ENCODE results near the gene ANKRD10. TPM values are rescaled to one million over a fixed set of nuclear protein-coding genes. Genes with fewer than 3 reads are reported as not detected.

Gene ANKRD10
- total and polyA plus RNA-seq, 2 of the 8 experiments (the other 6 are each of a cell fraction or from before 2014, with no cell fraction given) = 146 to 218 TPM

DNA sequence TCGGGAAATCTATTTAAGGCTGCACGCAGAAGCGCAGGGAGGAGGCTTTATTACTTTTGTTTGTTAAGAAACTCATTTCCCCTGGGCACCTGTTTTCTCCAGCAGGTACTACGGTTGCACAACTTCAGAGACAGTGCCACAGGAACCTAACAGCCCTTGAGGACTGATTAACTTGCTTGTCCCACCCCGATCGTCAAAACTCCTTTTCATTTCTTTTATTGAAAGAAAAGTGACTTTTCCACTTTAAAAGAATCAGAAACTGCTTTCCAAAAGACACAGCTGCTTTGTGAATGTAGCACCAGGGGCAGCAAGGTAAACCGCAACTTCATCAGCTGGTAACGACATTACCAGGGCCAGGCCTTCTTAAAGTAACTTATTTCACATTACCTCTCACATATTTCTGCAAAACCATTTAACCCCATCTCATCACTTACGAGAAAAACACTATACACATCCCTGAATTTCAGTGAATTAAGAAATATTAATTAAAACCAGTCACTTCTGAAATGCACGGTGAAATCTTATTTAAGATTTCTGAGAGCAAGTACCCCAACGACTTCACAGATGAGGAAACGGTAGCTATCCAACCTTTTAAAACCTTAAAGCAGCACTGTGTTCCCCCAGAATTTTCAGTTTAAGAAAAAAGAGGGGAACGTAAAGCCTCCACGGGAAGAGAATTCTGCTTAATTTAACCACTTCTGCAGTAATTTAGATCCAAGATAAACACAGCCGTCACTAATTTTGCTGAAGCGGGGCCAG is 1.4 kb downstream of the ANKRD10 start:
- Histone ChIP-seq H3K14ac (ENCODE audit: insufficient read length) (no peak overlapping the region), H3K4me2 (ENCODE audit: insufficient read depth in 1 of 2, low read depth in 2 of 2, low read length in 2 of 2) (peak overlapping the region; percentile 72 to 91), H3K56ac (replicated peaks; ENCODE audit: insufficient read length, low read depth, low read length) (no peak overlapping the region), H4K91ac (replicated peaks; ENCODE audit: insufficient read length, low read length) (no peak overlapping the region), H2AK5ac (ENCODE audit: low read depth, low read length) (no peak overlapping the region), H3K23ac (ENCODE audit: insufficient read length) (no peak overlapping the region), H3K27ac (ENCODE audit: low read depth, low read length) (peak overlapping the region; percentile 98), H4K5ac (ENCODE audit: insufficient read length, low read depth, low read length) (no peak overlapping the region), H3K18ac (ENCODE audit: extremely low read depth, low read length) (peak overlapping the region; percentile 40; the same call in 1 of the 2 replicates), H2BK12ac (ENCODE audit: low read depth, low read length) (no peak overlapping the region), H3K79me1 (ENCODE audit: low read depth, low read length) (no peaks in the 10 kb centered on the region; the same call in 1 of the 2 replicates), H3K4me3 (ENCODE audit: extremely low read depth in 1 of 4, insufficient read depth in 2 of 4, low read depth in 3 of 4, low read length in 4 of 4) (peak overlapping the region; percentile 86 to 100 (median 95)), H3K79me2 (ENCODE audit: control insufficient read depth in 1 of 2, insufficient read depth in 2 of 2, low read length in 2 of 2) (peaks cover 48 to 67% of the 10 kb centered on the region in 2 experiments), H2BK120ac (replicated peaks; ENCODE audit: low read depth, low read length) (no peak overlapping the region), H3K36me3 (ENCODE audit: control insufficient read depth in 2 of 4, insufficient read depth in 4 of 4, low read length in 3 of 4) (peaks cover 0 to 20% (median 7%) of the 10 kb centered on the region in 4 experiments; a peak in 4 of 8 replicates), H3K4ac (replicated peaks; ENCODE audit: insufficient read length, low read depth, low read length) (no peak overlapping the region), H3K4me1 (replicated peaks in 1 of 4; ENCODE audit: control insufficient read depth in 3 of 4, insufficient read depth in 4 of 4, low read length in 3 of 4) (peaks cover 10 to 24% (median 17%) of the 10 kb centered on the region in 4 experiments), H4K20me1 (replicated peaks in 1 of 2; ENCODE audit: control insufficient read depth in 1 of 2, insufficient read depth in 2 of 2, low read length in 2 of 2) (peaks cover 24% of the 10 kb centered on the region in 2 experiments), H3K27me3 (replicated peaks in 1 of 4; ENCODE audit: control insufficient read depth in 3 of 4, extremely low read depth in 1 of 4, insufficient read depth in 3 of 4, low read length in 3 of 4) (no peaks in the 10 kb centered on the region), H3K23me2 (ENCODE audit: low read depth, low read length) (peaks cover 5% of the 10 kb centered on the region; the same call in 1 of the 2 replicates), H4K8ac (ENCODE audit: extremely low read depth, insufficient read depth, low read length) (no peak overlapping the region), H3K9ac (replicated peaks in 1 of 4; ENCODE audit: extremely low read depth in 1 of 4, low read depth in 3 of 4, low read length in 3 of 4) (peak overlapping the region; percentile 87 to 100 (median 100)), H2AFZ (ENCODE audit: low read length) (no peak overlapping the region), H2BK20ac (ENCODE audit: low read length) (no peak overlapping the region), H3K9me3 (ENCODE audit: insufficient read depth in 2 of 2, low read depth in 1 of 2, low read length in 1 of 2) (no peaks in the 10 kb centered on the region), H2BK5ac (ENCODE audit: low read depth, low read length) (peak overlapping the region; percentile 99), H2BK15ac (ENCODE audit: low read length) (no peak overlapping the region)
- DNase-seq (ENCODE audit: low read depth in 1 of 2, low spot score in 2 of 2) (no peak), FAIRE-seq (no peak)
- ChIA-PET CTCF (ENCODE audit: partially characterized antibody) (interaction anchor here (0.8 to 2.2 kb wide), 5 partner anchors 9 to 95 kb away, joined by 3 to 10 read pairs (median 5); no protein-coding TSS in a partner anchor), POLR2A (ENCODE audit: partially characterized antibody) (interaction anchor here (0.7 to 4.7 kb wide), 13 partner anchors 9 to 265 kb away, joined by 3 to 50 read pairs (median 3); no protein-coding TSS in a partner anchor)
- no peak for TF ChIP-seq ASH2L (IDR thresholded peaks at IDR 0.05; ENCODE audit: low read length)
- peak; percentile 74 for TF ChIP-seq CEBPB (IDR thresholded peaks at IDR 0.05; ENCODE audit: low read depth, low read length)
- 0 out of 2 replicates have a peak, but pooled peaks have one; percentile 2 for TF ChIP-seq TAF1 (IDR thresholded peaks at IDR 0.05; ENCODE audit: low read depth, low read length)
- 1% methylated on average over 16 of the region's 16 CpGs; no CpG with 5 or more reads in 1 of the 2 experiments for WGBS, 2 experiments (ENCODE audit: extremely low coverage in 1 of 2, insufficient coverage in 1 of 2, insufficient read length in 1 of 2, insufficient replicate concordance in 2 of 2, low coverage in 1 of 2, low lambda C conversion rate in 2 of 2, missing lambda C conversion rate in 1 of 2)

Measured in H1 (cell line).